ENCODE data around the gene PCED1B.

The PCED1B gene

DNA sequence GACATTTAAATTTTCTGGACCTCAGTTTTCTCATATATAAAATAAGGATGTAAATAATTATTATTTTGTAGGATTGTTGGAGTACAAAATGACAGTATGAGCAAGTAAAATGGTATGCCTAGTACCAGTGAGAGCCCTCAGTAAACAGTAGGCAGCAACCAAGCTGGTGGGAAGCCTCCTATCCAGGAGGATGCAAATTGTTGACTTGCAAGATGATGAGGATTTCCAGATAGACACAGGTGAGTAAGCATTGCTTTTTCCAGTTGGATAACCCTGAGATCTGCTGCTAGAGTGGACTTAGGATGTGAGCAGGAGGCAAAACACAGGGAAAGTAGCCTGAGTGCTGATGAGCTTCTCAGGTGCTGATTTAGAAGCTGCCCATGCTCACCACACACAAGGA is 28.5 kb downstream of the PCED1B start:
- H3K4me1 ChIP-seq (ENCODE audit: control insufficient read depth, insufficient read depth, low read length) = no peaks in the 10 kb centered on the region; the same call in 1 of the 2 replicates
- TF ChIP-seq TRIM28 (IDR thresholded peaks at IDR 0.05; ENCODE audit: borderline replicate concordance, low read length) = no peak
- TF ChIP-seq PRDM1 (tag by site-specific recombination; IDR thresholded peaks at IDR 0.05) = no peak
- no peak for TF ChIP-seq SALL2 (tag by site-specific recombination; IDR thresholded peaks at IDR 0.05; ENCODE audit: borderline replicate concordance)
- no peak for TF ChIP-seq ZNF623 (tag by site-specific recombination; IDR thresholded peaks at IDR 0.05)
- no peak for TF ChIP-seq ZNF791 (tag by site-specific recombination; IDR thresholded peaks at IDR 0.05)
- no peak for TF ChIP-seq GLIS1 (tag by site-specific recombination; IDR thresholded peaks at IDR 0.05)
- TF ChIP-seq SCRT2 (tag by site-specific recombination; IDR thresholded peaks at IDR 0.05) = no peak
- no peak for TF ChIP-seq ZBTB21 (tag by site-specific recombination; IDR thresholded peaks at IDR 0.05)
- TF ChIP-seq ZNF558 (tag by site-specific recombination; IDR thresholded peaks at IDR 0.05) = no peak
- TF ChIP-seq RBAK (tag by site-specific recombination; IDR thresholded peaks at IDR 0.05) = no peak
- TF ChIP-seq, protein P1, sequence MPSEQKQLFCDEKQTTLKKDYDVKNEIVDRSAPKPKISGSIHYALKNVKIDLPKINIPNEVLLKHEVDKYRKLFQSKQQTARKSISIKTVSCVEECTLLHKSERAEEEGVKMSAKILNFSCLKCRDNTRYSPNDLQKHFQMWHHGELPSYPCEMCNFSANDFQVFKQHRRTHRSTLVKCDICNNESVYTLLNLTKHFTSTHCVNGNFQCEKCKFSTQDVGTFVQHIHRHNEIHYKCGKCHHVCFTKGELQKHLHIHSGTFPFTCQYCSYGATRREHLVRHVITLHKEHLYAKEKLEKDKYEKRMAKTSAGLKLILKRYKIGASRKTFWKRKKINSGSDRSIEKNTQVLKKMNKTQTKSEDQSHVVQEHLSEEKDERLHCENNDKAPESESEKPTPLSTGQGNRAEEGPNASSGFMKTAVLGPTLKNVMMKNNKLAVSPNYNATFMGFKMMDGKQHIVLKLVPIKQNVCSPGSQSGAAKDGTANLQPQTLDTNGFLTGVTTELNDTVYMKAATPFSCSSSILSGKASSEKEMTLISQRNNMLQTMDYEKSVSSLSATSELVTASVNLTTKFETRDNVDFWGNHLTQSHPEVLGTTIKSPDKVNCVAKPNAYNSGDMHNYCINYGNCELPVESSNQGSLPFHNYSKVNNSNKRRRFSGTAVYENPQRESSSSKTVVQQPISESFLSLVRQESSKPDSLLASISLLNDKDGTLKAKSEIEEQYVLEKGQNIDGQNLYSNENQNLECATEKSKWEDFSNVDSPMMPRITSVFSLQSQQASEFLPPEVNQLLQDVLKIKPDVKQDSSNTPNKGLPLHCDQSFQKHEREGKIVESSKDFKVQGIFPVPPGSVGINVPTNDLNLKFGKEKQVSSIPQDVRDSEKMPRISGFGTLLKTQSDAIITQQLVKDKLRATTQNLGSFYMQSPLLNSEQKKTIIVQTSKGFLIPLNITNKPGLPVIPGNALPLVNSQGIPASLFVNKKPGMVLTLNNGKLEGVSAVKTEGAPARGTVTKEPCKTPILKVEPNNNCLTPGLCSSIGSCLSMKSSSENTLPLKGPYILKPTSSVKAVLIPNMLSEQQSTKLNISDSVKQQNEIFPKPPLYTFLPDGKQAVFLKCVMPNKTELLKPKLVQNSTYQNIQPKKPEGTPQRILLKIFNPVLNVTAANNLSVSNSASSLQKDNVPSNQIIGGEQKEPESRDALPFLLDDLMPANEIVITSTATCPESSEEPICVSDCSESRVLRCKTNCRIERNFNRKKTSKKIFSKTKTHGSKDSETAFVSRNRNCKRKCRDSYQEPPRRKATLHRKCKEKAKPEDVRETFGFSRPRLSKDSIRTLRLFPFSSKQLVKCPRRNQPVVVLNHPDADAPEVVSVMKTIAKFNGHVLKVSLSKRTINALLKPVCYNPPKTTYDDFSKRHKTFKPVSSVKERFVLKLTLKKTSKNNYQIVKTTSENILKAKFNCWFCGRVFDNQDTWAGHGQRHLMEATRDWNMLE (tag by site-specific recombination; conservative IDR thresholded peaks at IDR 0.05; ENCODE audit: low read depth) = no peak
- no peaks in the 10 kb centered on the region for H3K36me3 ChIP-seq (ENCODE audit: control insufficient read depth in 2 of 2, insufficient read depth in 1 of 2, low read length in 2 of 2)
- ChIA-PET CTCF (no interaction called here), POLR2A (no interaction called here)
- H3K9me3 ChIP-seq (ENCODE audit: control insufficient read depth, insufficient read depth, low read depth, low read length) = no peaks in the 10 kb centered on the region
- no peak overlapping the region for H3K4me3 ChIP-seq (ENCODE audit: low read depth, low read length)
- H3K27ac ChIP-seq (ENCODE audit: extremely low read depth, low read depth, low read length) = no peak overlapping the region

DNA sequence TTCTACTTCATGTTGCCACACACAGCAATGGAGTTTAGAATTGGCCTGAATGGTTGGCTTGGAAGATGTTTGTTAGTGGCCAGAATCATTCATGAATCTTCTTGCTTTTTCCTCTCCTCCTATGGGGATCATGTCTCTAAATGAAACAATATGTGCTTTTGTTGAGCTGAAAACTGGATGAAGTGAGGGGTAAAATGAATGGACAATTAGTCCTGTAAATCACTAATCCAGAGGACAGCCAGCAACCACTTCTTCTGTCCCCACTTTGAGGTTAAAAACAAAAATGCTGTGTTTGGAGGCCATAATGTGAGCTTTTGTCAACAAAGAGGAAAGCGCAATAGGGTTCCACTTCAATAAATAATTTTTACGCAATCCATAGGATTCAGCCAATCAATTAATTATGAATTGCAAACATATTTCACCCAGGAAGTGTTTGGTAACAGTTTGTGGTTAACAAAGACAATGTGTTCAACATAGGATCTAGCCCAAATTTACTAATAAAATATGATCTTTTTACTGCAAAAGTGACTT is 30.7 kb downstream of the PCED1B start:
- Histone ChIP-seq H3K4me3 (ENCODE audit: low read depth, low read length) (no peak overlapping the region), H3K4me1 (ENCODE audit: control insufficient read depth, insufficient read depth, low read length) (no peaks in the 10 kb centered on the region; the same call in 1 of the 2 replicates), H3K27ac (ENCODE audit: extremely low read depth, low read depth, low read length) (no peak overlapping the region), H3K9me3 (ENCODE audit: control insufficient read depth, insufficient read depth, low read depth, low read length) (no peaks in the 10 kb centered on the region), H3K36me3 (ENCODE audit: control insufficient read depth in 2 of 2, insufficient read depth in 1 of 2, low read length in 2 of 2) (no peaks in the 10 kb centered on the region)
- ChIA-PET POLR2A (no interaction called here), CTCF (interaction anchor here (0.6 kb wide), 1 partner anchor 76 kb away, joined by 4 read pairs; no protein-coding TSS in a partner anchor)
- TF ChIP-seq SETDB1 (IDR thresholded peaks at IDR 0.05; ENCODE audit: insufficient read length, low read length) = no peak
- TF ChIP-seq SCRT1 (tag by site-specific recombination; IDR thresholded peaks at IDR 0.05; ENCODE audit: borderline replicate concordance) = no peak
- TF ChIP-seq ZNF354C (tag by site-specific recombination; IDR thresholded peaks at IDR 0.05; ENCODE audit: borderline replicate concordance, low read depth) = no peak
- TF ChIP-seq ZFP37 (tag by site-specific recombination; IDR thresholded peaks at IDR 0.05) = no peak
- no peak for TF ChIP-seq ZNF404 (tag by site-specific recombination; IDR thresholded peaks at IDR 0.05)
- TF ChIP-seq ZNF660 (tag by site-specific recombination; IDR thresholded peaks at IDR 0.05) = no peak
- no peak for TF ChIP-seq ZNF521 (tag by site-specific recombination; IDR thresholded peaks at IDR 0.05)
- TF ChIP-seq, protein P2, sequence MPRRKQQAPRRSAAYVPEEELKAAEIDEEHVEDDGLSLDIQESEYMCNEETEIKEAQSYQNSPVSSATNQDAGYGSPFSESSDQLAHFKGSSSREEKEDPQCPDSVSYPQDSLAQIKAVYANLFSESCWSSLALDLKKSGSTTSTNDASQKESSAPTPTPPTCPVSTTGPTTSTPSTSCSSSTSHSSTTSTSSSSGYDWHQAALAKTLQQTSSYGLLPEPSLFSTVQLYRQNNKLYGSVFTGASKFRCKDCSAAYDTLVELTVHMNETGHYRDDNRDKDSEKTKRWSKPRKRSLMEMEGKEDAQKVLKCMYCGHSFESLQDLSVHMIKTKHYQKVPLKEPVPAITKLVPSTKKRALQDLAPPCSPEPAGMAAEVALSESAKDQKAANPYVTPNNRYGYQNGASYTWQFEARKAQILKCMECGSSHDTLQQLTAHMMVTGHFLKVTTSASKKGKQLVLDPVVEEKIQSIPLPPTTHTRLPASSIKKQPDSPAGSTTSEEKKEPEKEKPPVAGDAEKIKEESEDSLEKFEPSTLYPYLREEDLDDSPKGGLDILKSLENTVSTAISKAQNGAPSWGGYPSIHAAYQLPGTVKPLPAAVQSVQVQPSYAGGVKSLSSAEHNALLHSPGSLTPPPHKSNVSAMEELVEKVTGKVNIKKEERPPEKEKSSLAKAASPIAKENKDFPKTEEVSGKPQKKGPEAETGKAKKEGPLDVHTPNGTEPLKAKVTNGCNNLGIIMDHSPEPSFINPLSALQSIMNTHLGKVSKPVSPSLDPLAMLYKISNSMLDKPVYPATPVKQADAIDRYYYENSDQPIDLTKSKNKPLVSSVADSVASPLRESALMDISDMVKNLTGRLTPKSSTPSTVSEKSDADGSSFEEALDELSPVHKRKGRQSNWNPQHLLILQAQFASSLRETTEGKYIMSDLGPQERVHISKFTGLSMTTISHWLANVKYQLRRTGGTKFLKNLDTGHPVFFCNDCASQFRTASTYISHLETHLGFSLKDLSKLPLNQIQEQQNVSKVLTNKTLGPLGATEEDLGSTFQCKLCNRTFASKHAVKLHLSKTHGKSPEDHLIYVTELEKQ (tag by site-specific recombination; IDR thresholded peaks at IDR 0.05; ENCODE audit: borderline replicate concordance) = no peak
- TF ChIP-seq ZNF239 (tag by site-specific recombination; IDR thresholded peaks at IDR 0.05) = no peak
- no peak for TF ChIP-seq HOXD13 (CRISPR knock-in tag; IDR thresholded peaks at IDR 0.05; ENCODE audit: borderline replicate concordance)

Data from HEK293 (cell line).